NCI-H1048 (cell line): Measurements from ENCODE around the gene PLA2G15.

ENCODE experiments used
- DNase-seq: peaks from one replicate; lab custom pipeline; 2025; lab: John Stamatoyannopoulos, UW

Gene PLA2G15

DNA sequence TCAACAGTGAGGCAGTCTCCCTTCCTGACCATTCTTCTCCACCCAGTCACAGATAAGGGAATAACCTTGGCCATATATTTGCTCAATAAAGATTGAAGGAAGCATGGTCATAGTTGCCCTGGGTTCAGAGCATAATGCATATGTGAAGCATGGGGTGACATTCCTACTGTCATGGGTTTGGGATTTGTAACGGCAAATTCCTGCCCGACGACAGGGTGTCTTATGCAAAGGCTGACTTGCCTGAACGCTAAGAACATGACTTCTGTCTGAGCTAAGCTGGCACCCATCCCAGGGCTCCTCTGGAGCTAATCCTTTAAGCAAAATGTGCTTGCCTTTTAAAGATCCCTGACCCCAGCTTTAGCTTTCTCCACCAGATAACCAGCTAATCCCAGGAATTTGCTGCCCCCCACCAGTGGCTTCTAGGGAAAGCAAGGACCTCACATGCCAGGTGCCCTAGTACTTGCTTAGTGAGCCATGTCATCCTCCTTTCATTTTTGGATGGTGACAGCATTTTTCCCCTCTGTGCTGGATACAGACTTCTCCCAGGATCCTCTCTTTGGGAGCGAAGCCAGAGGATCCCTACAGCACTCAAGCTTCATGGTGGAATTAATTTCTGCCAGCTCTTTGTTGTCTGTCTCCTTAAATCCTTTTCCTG, 53.9 kb downstream of the PLA2G15 start:
- DNase-seq, result no peak

GRCh38 chr16:68299571-68300453, 54.6 kb downstream of the PLA2G15 start:
- DNase-seq, result no peak

DNA sequence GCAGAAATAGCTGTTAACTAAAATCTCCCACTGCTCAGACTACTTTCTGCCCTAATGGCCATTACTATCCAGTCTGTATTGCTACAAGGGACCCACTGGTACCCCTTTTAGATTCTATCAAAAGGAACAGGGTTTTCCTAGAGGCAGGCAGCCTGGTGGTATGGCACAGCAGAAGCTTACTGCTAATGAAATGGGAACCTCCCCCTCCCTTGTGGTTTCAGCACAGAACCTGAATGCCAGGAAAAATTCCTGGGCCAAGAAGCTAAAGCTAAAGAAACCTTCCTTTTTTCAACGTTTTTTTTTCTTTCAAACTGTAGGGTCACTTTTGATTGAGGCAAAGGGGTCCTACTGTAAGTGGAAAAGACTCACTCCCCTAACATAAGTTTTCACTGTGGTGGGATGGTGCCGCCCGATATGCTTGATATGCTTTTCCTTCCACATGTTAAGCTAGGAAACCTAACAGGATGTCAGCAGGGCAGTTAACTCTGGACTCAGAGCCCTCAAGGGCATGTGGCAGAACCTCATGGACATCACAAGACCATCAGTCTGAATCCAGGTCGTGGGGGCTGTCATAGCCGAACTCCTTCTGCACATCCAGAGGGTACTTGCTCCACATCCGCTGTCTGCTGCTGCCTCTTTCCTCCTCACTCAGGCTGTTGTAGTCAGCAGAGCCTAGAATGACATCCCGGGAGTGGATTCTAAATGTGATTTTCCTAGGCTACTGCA, 55.7 kb downstream of the PLA2G15 start:
- DNase-seq, result no peak

DNA sequence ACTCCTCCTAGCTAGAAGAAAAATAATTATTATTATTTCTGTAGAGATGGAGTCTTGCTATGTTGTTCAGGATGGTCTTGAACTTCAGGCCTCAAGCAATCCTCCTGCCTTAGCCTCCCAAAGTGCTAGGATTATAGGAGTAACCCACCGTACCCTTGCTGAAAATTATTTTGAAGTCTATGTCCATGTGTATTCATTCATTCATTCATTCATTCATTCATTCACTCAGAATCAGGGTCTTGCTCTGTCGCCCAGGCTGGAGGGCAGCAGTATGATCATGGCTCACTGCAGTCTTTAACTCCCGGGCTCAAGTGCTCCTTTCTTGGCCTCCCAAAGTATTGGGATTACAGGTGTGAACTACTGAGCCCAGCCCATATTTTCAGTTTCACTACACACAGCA, 61.5 kb downstream of the PLA2G15 start:
- no peak for DNase-seq

DNA sequence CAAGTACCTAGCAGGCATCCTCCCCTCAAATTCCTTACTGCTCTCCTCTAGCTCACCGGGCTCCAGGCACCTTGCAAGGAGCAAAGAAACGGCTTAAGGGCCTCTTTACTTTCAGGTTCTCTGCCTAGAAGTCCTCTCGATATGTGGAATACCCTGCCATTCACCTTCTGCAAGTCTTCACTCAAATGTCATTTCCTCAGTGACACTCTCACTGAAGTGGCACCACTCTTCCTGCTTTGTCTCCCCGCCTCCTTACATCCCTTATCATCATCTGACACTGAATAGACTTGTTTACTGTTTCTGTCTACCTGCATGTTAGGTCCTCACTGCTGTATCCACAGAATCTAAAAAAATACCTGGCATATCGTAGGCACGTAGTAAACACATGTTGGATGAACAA, 64.6 kb downstream of the PLA2G15 start:
- no peak for DNase-seq

DNA sequence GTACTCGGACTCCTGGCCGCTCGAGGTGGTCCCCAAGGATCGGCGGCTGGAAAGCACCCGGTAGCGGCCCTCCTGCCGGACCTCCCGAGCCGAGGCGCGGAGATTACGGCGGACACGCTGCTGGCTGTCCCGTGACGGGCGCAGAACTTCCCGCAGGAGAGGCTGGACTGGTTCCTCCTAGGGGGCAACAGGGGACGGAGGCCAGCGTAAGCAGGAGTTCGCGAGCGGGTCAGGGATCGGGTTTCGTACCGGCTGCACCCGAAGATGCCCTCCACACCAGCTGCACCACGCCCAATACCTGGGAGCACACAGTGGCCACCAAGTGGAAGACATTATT, 65.2 kb downstream of the PLA2G15 start:
- no peak for DNase-seq
